HUES64 (cell line): ENCODE results near the gene EPHB2.

ENCODE experiments used
- H3K27ac ChIP-seq: 2 replicates; pipeline ENCODE4 v1.7.0; 2013; ENCODE audit warnings: low read depth, low read length, inconsistent platforms
- H3K27me3 ChIP-seq: 2 replicates; pipeline ENCODE4 v1.6.1; 2013; ENCODE audit warnings: mild to moderate bottlenecking, low read length; ENCODE audit not compliant: insufficient read depth
- H3K36me3 ChIP-seq: 2 replicates; pipeline ENCODE4 v1.6.1; 2013; ENCODE audit warnings: mild to moderate bottlenecking, low read length; ENCODE audit not compliant: insufficient read depth
- H3K4me1 ChIP-seq: 2 replicates; pipeline ENCODE4 v1.6.1; 2013; ENCODE audit warnings: mild to moderate bottlenecking, low read length, moderate library complexity; ENCODE audit not compliant: insufficient read depth
- H3K4me3 ChIP-seq: 2 replicates; pipeline ENCODE4 v1.5.1; 2013; ENCODE audit warnings: mild to moderate bottlenecking, low read length, moderate library complexity
- H3K9ac ChIP-seq: 2 replicates; pipeline ENCODE4 v1.6.1; 2013; ENCODE audit warnings: mild to moderate bottlenecking, low read depth, low read length
- H3K9me3 ChIP-seq: 2 replicates; pipeline ENCODE4 v1.6.1; 2013; ENCODE audit warnings: low read depth, low read length; ENCODE audit not compliant: insufficient read depth
- WGBS: fragments of 150-250, 120-280 bp; methylation state at CpG from one replicate; pipeline ENCODE4 v1.1.7; 2013; ENCODE audit warnings: missing lambda C conversion rate; 5-methylcytosine and 5-hydroxymethylcytosine counted together

The EPHB2 gene

DNA sequence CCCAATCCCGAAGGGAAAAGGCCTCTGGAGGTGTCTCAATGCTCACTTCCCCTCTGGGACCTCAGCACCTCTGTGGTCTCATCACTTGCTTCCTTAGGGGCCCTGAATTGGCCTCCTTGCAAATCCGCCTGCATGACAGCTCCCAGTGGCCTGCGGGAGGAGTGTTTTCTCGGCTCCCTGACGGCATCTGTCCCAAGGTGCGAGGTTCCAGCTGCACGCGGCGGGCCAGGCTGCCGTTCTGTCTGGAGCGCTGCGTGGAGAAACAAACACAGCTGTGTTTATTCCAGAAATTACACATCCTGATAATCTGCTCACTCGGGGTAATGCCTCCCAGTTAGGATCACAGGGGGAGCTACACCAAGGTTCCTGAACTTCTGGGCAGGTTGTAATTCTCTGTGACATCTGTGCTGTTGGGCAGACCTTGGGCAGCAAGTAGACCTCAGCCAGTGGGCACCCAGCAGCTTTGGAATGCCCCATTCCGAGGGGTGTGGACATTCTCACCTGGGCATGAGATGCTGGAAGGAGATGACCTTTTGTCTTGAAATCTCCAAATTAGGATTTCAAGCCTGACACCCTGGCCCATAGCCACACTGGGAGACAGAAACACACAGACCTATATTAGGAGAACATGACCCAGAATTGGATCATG, 18.2 kb downstream of the EPHB2 start:
- H3K4me1 ChIP-seq = peaks cover 7% of the 10 kb centered on the region
- no peak overlapping the region for H3K9ac ChIP-seq
- no peak overlapping the region for H3K27ac ChIP-seq
- H3K36me3 ChIP-seq = no peaks in the 10 kb centered on the region
- H3K9me3 ChIP-seq = no peaks in the 10 kb centered on the region
- no peaks in the 10 kb centered on the region for H3K27me3 ChIP-seq
- 87% methylated on average over 14 of the region's 14 CpGs for WGBS
- no peak overlapping the region for H3K4me3 ChIP-seq

GRCh38 chr1:22729400-22729773, 18.7 kb downstream of the EPHB2 start:
- Histone ChIP-seq H3K4me1 (peaks cover 7% of the 10 kb centered on the region), H3K27me3 (no peaks in the 10 kb centered on the region), H3K36me3 (no peaks in the 10 kb centered on the region), H3K9ac (no peak overlapping the region), H3K4me3 (no peak overlapping the region), H3K27ac (no peak overlapping the region), H3K9me3 (no peaks in the 10 kb centered on the region)
- 92% methylated on average over 1 of the region's 1 CpG for WGBS

DNA sequence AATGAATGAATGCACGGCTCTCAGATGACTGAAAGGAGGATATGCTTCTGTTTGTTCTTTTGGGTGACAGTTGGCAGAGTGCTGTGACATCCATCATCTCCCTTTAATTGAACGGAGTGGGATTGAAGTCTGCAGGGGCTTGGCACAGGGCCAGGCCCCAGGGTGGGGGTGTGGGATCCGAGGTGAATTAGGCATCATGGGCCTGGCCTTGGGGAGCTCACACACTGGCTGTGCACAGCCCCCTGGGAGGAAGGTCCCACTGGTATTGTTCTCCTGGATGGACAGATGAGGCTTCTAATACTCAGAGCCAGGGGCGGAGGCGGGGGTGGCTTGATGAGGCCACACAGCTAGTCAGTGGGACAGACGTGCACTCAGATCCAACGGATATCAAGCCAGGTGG, 19.3 kb downstream of the EPHB2 start:
- no peak overlapping the region for H3K4me3 ChIP-seq
- H3K27me3 ChIP-seq = no peaks in the 10 kb centered on the region
- no peak overlapping the region for H3K9ac ChIP-seq
- peaks cover 7% of the 10 kb centered on the region for H3K4me1 ChIP-seq
- no peaks in the 10 kb centered on the region for H3K36me3 ChIP-seq
- no peak overlapping the region for H3K27ac ChIP-seq
- no peaks in the 10 kb centered on the region for H3K9me3 ChIP-seq
- WGBS = 90% methylated on average over 7 of the region's 7 CpGs

GRCh38 chr1:22731924-22732720, 21.5 kb downstream of the EPHB2 start:
- WGBS = 93% methylated on average over 8 of the region's 12 CpGs
- Histone ChIP-seq H3K27ac (no peak overlapping the region), H3K9ac (no peak overlapping the region), H3K9me3 (no peaks in the 10 kb centered on the region), H3K4me1 (peaks cover 7% of the 10 kb centered on the region), H3K4me3 (no peak overlapping the region), H3K36me3 (no peaks in the 10 kb centered on the region), H3K27me3 (no peaks in the 10 kb centered on the region)

DNA sequence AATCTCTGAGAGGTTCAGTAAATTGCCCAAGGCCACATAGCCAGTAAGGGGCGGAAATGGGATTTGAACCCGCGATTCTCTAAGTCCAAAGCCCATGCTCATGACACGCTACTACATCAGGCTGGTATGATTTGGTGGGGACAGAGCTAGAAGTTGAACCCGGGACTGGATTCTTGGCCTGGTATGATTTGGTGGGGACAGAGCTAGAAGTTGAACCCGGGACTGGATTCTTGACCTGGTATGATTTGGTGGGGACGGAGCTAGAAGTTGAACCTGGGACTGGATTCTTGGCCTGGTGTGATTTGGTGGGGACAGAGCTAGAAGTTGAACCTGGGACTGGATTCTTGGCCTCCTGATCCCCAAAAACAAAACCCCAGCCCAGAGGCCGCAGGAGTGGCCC, 23.0 kb downstream of the EPHB2 start:
- WGBS = 96% methylated on average over 8 of the region's 8 CpGs
- Histone ChIP-seq H3K27me3 (no peaks in the 10 kb centered on the region), H3K36me3 (no peaks in the 10 kb centered on the region), H3K4me1 (peaks cover 7% of the 10 kb centered on the region), H3K9ac (no peak overlapping the region), H3K27ac (no peak overlapping the region), H3K9me3 (no peaks in the 10 kb centered on the region), H3K4me3 (no peak overlapping the region)

- H3K27ac ChIP-seq = no peak overlapping the region
- no peaks in the 10 kb centered on the region for H3K27me3 ChIP-seq
- no peaks in the 10 kb centered on the region for H3K36me3 ChIP-seq
- no peaks in the 10 kb centered on the region for H3K9me3 ChIP-seq
- H3K4me1 ChIP-seq = no peaks in the 10 kb centered on the region
- WGBS = 81% methylated on average over 23 of the region's 23 CpGs
- H3K9ac ChIP-seq = no peak overlapping the region
- H3K4me3 ChIP-seq = no peak overlapping the region
Observed at GRCh38 chr1:22736501-22737080, 26.0 kb downstream of the EPHB2 start.

GRCh38 chr1:22737374-22738068, 26.9 kb downstream of the EPHB2 start:
- Histone ChIP-seq H3K4me1 (no peaks in the 10 kb centered on the region), H3K36me3 (no peaks in the 10 kb centered on the region), H3K27me3 (no peaks in the 10 kb centered on the region), H3K27ac (no peak overlapping the region), H3K9ac (no peak overlapping the region), H3K4me3 (no peak overlapping the region), H3K9me3 (no peaks in the 10 kb centered on the region)
- WGBS = 91% methylated on average over 2 of the region's 2 CpGs

DNA sequence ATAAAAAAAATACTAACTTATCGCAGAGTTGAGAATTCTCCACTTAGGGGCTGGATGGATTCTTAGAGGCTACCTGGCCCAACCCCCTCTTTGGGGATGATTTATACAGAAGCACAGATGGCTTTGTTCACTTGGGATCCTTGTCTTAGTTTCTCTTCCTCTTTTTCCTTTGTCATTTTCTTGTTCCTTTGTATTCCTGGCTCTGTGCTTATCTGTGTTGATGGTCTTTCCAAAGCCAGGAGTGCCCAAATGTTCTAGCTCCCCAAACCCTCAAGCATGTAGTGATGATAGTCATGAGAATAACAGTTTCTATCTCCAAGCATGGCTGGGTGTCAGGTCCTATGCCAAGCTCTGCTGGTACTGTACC, 27.4 kb downstream of the EPHB2 start:
- H3K27ac ChIP-seq = no peak overlapping the region
- H3K9me3 ChIP-seq = no peaks in the 10 kb centered on the region
- H3K36me3 ChIP-seq = no peaks in the 10 kb centered on the region
- H3K4me3 ChIP-seq = no peak overlapping the region
- H3K27me3 ChIP-seq = no peaks in the 10 kb centered on the region
- WGBS = 100% methylated on average over 1 of the region's 1 CpG
- H3K4me1 ChIP-seq = no peaks in the 10 kb centered on the region
- no peak overlapping the region for H3K9ac ChIP-seq

DNA sequence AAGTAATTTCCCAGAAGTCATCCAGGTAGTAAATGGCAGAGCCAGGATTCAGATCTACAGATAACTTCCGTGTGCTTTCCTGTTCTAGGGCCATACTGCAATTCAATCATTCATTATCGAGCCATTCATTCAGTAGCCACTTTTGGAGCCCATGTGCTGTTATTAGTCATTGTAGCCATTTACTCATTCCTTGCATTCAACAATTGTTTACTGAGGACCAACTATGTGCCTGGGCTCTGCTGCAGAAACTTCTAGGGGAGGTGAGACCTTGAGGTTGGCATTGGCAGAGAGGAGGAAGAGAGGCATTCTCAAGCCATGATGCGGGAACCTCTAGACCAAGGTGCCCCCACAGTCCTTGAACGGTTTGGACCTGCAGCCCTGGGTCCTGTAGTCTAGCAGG, 27.9 kb downstream of the EPHB2 start:
- 95% methylated on average over 4 of the region's 4 CpGs for WGBS
- no peak overlapping the region for H3K9ac ChIP-seq
- no peaks in the 10 kb centered on the region for H3K4me1 ChIP-seq
- no peaks in the 10 kb centered on the region for H3K27me3 ChIP-seq
- H3K4me3 ChIP-seq = no peak overlapping the region
- H3K27ac ChIP-seq = no peak overlapping the region
- H3K9me3 ChIP-seq = no peaks in the 10 kb centered on the region
- no peaks in the 10 kb centered on the region for H3K36me3 ChIP-seq

- no peak overlapping the region for H3K27ac ChIP-seq
- H3K9ac ChIP-seq = no peak overlapping the region
- H3K27me3 ChIP-seq = no peaks in the 10 kb centered on the region
- no peak overlapping the region for H3K4me3 ChIP-seq
- no peaks in the 10 kb centered on the region for H3K4me1 ChIP-seq
- H3K9me3 ChIP-seq = no peaks in the 10 kb centered on the region
- H3K36me3 ChIP-seq = no peaks in the 10 kb centered on the region
- 90% methylated on average over 18 of the region's 18 CpGs for WGBS
Observed at GRCh38 chr1:22739648-22740385, 29.2 kb downstream of the EPHB2 start.

DNA sequence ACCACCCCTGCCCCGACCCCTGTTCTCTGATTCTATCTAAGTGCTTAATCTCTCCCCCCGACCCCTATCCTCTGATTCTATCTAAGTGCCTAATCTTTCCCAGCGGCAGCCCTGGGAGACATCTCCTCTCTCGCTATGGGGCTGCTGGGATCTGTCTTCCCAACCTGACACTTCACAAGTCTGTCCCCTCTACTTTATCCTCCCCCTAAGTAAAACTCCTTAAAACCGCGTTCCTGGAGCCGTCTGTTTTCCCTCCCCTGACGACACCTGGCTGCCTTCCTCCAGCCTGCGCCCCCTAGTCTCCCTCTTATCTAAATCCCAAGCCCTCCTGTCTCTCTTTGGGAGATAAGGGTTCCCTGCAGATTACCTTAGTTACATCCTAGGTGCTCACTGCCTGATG, 30.5 kb downstream of the EPHB2 start:
- Histone ChIP-seq H3K27ac (no peak overlapping the region), H3K9me3 (no peaks in the 10 kb centered on the region), H3K36me3 (no peaks in the 10 kb centered on the region), H3K9ac (no peak overlapping the region), H3K27me3 (no peaks in the 10 kb centered on the region), H3K4me3 (no peak overlapping the region), H3K4me1 (no peaks in the 10 kb centered on the region)
- WGBS = 77% methylated on average over 9 of the region's 9 CpGs
